Bronchial epithelial cell (primary cell): ENCODE measurements around the gene NAB1. TPM values are rescaled to one million over a fixed set of nuclear protein-coding genes. Genes with fewer than 3 reads are reported as not detected.

Experiments used
- DNase-seq: peaks from one replicate; pipeline ENCODE4 v3.0.0-alpha.2; 2010; ENCODE audit warnings: low read depth
- FAIRE-seq: peaks from 2 replicates; lab custom pipeline; 2011; peaks lifted over from hg19 to GRCh38; lab: Jason Lieb, UNC
- H3K27me3 ChIP-seq: 2 replicates; pipeline ENCODE4 v1.5.1; 2011; ENCODE audit warnings: low read length; ENCODE audit not compliant: control insufficient read depth, insufficient read depth
- H3K36me3 ChIP-seq: 2 replicates; pipeline ENCODE4 v1.5.1; 2011; ENCODE audit warnings: low read length; ENCODE audit not compliant: control insufficient read depth, insufficient read depth
- H3K4me3 ChIP-seq: 2 replicates; pipeline ENCODE4 v1.5.1; 2011; ENCODE audit warnings: mild to moderate bottlenecking, low read depth, low read length, control low read depth
- CTCF ChIP-seq: IDR thresholded peaks from 2 replicates; pipeline ENCODE4 v1.5.1; 2011; ENCODE audit warnings: mild to moderate bottlenecking, moderate library complexity, low read length, control low read depth, inconsistent platforms; ENCODE audit not compliant: insufficient read depth, severe bottlenecking
- total RNA-seq: library from RNA; depleted of rRNA; stranded (reverse); fragments of >200 nt; gene quantifications from 2 replicates; pipeline ENCODE4 v1.2.1, GENCODE V29; 2014

Gene NAB1
- 92.4 and 106 TPM in 2 replicates for total RNA-seq

- H3K27me3 ChIP-seq, result no peaks in the 10 kb centered on the region
- no peaks in the 10 kb centered on the region for H3K36me3 ChIP-seq
- DNase-seq (no peak), FAIRE-seq (no peak)
- no peak for TF ChIP-seq CTCF
- peak within 1 kb of the TSS; percentile 93 for H3K4me3 ChIP-seq
Measured at GRCh38 chr2:190649035-190649797, at the start of gene NAB1. NAB1 (plus strand) TSS chr2:190649083; CDS start chr2:190659177, 10,094 bp downstream.

GRCh38 chr2:190599546-190600220, 49.2 kb upstream of the NAB1 start:
- no peak overlapping the region for H3K4me3 ChIP-seq
- FAIRE-seq (no peak), DNase-seq (no peak)
- no peaks in the 10 kb centered on the region for H3K36me3 ChIP-seq
- TF ChIP-seq CTCF, result no peak
- no peaks in the 10 kb centered on the region for H3K27me3 ChIP-seq

GRCh38 chr2:190600293-190601103, 48.4 kb upstream of the NAB1 start:
- FAIRE-seq, result peak; percentile 40
- no peak for TF ChIP-seq CTCF
- Histone ChIP-seq H3K27me3 (no peaks in the 10 kb centered on the region), H3K4me3 (no peak overlapping the region), H3K36me3 (no peaks in the 10 kb centered on the region)
- DNase-seq, result no peak

GRCh38 chr2:190603374-190603773, 45.5 kb upstream of the NAB1 start:
- TF ChIP-seq CTCF, result no peak
- FAIRE-seq (no peak), DNase-seq (no peak)
- Histone ChIP-seq H3K4me3 (no peak overlapping the region), H3K36me3 (no peaks in the 10 kb centered on the region), H3K27me3 (no peaks in the 10 kb centered on the region)

- no peaks in the 10 kb centered on the region for H3K27me3 ChIP-seq
- no peak for TF ChIP-seq CTCF
- peak; percentile 41 for DNase-seq
- no peak overlapping the region for H3K4me3 ChIP-seq
- no peak for FAIRE-seq
- H3K36me3 ChIP-seq, result no peaks in the 10 kb centered on the region
Measured at GRCh38 chr2:190607014-190607597, 41.8 kb upstream of the NAB1 start.
